SW 1271 (cell line): ENCODE measurements around the gene FRK.
"Not testable (repeated sequence)": the region's sequence is repeated elsewhere in the genome, so short reads cannot be mapped to it uniquely, and the experiment has no call there.

Source experiments
- DNase-seq, 2 experiments: peaks; one replicate each; lab custom pipeline; 2025; lab: John Stamatoyannopoulos, UW

FRK gene

DNA sequence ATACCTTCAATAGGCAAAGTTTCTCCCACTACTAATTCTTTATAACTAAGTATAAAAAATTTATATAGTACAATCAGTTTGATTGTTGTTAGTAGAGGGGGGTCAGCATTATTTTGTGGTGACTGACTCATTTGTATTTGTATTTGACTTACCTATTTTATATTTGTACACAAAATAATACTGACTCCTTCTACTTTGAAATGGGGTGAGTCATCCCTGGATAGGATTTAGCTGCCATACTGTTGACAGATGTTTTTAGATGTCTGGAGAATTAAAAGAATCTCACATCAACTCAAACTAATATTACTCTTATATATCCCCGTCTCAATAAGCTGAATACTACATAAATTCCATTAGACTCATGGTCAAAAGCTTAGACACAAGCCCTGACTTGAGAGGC, 114.9 kb downstream of the FRK start:
- DNase-seq, result no peak

DNA sequence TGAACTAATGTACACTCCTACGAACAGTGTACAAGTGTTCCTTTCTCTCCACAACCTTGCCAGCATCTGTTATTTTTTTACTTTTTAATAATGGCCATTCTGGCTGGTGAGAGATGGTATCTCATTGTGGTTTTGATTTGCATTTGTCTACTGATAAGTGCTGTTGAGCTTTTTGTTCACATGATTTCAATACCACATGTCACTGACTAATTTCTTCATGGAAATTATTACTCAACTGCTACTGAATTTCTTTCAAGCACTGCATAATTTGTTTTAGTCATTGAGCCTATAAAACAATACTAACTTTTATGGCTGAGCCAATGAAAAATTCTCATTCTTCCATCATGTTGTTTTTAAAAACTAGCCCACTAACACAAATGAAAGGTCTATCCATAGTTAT, 115.4 kb downstream of the FRK start:
- DNase-seq, result no peak

DNA sequence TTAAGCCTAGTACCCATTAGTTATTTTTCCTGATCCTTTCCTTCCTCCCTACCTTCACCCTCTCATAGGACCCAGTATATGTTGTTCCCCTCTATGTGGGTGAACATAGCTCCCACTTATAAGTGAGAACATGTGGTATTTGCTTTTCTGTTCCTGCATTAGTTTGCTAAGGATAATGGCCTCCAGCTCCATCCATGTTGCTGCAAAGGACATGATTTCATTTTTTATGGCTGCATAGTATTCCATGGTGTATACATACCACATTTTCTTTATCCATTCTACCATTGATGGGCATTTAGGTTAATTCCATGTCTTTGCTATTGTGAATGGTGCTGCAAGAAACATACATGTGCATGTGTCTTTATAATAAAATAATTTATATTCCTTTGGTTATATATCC, 115.9 kb downstream of the FRK start:
- not testable (repeated sequence) for DNase-seq

DNA sequence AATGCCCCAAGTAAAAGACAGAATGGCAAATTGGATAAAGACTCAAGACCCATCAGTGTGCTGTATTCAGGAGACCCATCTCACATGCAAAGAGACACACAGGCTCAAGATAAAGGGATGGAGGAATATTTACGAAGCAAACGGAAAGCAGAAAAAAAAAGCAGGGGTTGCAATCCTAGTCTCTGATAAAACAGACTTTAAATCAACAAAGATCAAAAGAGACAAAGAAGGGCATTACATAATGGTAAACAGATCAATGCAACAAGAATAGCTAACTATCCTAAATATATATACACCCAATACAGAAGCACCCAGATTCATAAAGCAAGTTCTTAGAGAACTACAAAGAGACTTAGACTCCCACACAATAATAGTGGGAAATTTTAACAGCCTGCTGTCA, 123.2 kb downstream of the FRK start:
- not testable (repeated sequence) for DNase-seq

DNA sequence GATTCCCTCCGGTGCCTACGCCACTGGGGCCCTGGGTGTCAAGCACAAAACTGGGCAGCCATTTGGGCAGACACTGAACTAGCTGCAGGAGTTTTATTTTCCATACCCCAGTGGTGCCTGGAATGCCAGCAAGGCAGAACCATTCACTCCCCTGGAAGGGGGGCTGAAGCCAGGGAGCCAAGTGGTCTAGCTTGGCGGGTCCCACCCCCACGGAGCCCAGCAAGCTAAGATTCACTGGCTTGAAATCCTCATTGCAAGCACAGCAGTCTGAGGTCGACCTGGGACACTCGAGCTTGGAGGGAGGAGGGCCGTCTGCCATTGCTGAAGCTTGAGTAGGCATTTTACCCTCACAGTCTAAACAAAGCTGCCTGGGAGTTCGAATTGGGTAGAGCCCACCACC, 125.3 kb downstream of the FRK start:
- no peak for DNase-seq

DNA sequence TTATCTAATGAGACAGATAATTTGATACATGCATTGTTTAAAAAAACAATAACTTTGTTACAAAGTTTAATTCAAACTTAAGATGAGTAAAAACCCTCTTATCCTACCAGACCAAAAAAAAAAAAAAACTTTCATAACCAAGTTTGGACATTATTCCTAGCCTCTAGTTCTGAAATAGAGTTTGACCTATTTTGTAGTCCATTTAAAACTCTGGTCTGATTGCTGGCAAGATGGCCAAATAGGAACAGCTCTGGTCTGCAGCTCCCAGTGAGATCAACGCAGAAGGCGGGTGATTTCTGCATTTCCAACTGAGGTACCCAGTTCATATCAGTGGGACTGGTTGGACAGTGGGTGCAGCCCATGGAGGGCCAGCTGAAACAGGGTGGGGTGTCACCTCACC, 125.9 kb downstream of the FRK start:
- no peak for DNase-seq

DNA sequence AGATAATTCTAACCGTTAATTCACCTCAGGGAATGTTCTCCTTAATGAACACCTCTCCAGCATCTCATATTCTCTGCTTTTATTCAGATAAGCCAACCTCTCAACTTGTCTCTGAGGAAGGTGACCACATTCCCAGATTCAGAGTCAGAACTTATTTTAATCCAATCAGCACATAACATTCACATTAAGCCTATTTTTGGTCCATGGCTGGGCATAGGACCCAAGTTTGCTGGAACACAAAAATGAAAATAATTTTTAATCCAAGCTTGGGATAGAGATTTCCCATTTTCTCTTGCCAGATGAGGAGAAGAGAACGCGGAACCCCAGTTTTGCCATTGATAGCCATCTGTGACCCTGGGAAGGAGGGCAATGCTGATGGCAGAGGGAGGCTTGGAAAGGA, 126.5 kb downstream of the FRK start:
- DNase-seq, result no peak

DNA sequence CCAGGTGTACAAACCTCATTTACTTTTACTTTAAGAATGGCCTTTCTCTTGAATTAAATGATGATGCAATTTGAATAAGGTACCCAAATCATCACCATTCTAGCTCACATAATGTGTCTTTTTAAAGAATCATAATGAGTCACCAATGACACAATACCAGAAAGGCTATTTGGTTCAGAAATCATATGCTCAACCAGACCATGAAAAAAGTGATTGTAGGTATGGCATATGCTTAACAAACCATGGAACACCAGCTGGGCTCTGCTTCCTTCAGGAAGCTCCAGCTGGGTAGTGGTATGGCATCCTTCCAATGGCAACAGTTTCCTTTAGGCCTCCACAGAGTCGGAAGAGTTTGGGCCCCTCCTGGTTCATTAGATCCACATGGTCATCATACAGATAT, 128.2 kb downstream of the FRK start:
- DNase-seq, result peak in 1 of 2 experiments; percentile 3

DNA sequence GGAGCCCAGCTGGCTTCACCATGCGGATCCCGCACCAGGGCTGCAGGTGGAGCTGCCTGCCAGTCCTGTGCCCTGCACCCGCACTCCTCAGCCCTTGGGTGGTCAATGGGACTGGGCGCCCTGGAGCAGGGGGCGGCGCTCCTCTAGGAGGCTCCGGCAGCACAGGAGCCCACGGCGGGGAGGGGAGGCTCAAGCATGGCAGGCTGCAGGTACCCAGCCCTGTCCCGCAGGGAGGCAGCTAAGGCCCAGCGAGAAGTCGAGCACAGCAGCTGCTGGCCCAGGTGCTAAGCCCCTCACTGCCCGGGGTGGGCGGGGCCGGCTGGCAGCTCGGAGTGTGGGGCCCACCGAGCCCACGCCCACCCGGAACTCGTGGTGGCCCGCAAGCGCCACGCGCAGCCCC, 132.7 kb downstream of the FRK start:
- DNase-seq, result not testable (repeated sequence)

DNA sequence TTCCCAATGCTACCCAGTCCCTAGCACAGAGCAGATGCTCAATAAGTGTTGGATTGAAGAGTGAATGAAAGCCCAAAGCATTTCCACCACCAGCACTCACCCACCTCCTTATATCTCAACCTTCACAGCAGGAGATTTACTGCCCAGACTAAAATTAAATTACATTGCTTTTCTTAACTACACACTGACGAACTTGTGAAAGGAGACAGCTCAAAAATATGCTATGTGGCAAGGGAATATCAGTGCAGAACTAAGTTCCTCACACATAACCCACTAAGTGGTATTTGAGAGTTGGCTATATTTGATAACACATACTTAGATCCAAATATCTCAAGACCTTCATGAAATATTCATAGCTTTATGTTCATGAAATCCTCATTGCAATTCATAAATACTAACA, 137.7 kb downstream of the FRK start:
- no peak for DNase-seq

DNA sequence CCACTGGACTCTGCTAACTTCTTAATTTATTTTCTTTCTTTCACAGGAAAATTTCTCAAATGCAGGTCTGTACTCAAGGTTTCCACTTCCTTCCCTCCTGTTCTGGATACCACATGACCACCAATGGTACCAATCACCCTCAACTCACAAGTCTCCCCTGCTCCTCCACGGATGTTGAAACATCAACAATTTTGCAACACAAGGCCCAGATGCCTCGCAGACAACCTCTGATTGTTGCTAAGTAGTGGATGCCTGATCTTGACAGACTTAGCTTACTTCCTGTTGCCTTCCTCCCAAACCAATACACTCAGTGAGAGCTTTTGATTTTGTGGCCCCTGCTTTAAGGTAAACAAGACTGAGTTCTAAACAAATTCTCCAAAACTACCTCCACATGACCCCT, 146.6 kb downstream of the FRK start:
- no peak for DNase-seq

DNA sequence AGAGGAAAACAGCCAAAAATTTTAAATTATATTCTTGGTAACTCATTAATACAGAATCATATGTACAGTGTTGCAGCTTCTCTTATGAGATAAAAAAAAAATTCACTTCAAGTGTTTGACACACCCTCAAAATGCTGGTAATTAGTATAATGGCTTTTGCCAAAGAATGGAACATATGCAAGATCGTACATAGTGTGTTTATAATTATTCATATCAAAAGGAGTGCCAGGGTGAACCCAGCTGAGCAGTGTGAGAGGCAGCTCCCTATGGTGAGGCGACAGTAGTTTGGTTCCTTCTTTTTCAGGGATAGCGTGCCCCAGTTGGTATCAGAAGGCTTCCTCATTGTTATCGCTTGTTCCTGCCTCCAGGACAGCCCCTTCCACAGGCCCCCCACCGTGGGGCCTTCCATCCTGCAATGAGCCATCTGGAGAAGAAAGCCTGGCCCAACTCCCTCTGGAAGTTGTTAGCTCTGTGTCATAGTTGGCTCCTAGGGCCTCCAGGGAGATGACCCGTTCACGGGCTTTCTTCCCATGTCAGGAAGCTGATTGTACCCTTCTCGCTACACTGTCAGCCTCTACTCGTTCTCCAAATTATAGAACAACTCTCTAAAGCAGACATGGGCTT, 150.7 kb downstream of the FRK start:
- DNase-seq, result no peak

DNA sequence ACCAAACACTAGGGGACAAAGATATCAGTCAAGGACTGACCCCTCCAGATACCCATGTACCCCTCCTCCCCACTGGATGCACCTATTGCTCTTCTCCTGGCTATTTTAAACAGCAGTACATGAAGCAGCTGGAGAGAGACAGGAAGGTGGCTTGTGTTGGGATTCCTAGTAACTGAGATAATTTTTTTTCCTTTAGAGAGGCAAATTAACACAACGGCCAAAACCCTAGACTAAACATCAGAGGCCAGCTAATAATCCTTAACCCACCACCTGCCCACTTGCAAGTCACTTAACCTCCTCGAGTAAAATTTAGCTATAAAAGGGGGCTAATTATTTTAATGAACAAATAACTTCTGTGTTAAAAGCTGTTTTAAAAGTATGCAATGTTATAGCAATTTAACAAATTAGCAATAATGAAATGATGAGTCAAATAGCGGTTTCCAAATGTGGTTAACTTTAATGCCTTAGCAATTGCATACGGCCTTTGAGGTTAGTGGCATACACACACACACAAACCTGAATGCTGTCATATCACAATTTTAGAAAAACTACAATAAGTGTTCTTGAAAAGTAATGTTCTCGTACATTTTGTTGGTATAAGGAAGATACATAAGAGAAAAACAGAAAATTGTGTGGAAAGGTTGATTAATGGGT, 151.7 kb downstream of the FRK start:
- no peak for DNase-seq

DNA sequence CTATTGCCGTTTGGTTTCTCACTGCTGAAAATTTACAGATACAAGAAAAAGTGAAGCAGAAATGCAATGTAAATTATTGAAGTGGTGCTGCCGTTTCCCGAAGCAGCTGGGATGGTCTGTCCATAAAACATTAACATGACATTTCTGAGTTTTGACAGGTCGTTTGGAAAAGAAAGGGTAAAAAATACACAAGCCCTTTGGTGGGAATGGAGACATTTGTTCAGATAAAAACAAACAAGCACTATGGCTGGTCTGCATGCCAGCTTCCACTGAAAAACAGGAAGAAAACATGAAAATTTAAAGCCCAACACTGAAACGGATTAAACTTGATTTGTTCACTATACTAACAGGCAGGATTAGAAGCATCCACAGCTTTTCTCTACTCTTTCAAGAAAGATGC, 155.2 kb downstream of the FRK start:
- no peak for DNase-seq

DNA sequence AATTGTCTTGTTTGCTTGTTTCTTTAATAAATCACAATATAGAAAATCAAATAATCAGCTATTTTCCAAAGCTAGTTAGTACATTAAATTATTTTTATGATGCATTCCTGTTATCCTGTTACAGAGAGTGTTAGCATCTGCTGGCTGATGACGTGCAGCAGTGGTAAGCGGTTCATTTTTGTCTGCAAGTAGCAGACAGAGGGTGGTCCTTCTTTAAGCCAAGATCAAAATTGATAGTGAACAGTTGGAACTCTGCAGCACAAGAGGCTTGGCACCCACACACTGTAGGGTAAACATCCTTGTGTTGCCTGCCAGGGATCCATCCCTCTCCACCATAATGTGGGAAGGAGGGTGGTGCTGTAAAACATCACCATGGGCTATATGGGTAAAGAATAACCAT, 158.3 kb downstream of the FRK start:
- DNase-seq, result no peak

DNA sequence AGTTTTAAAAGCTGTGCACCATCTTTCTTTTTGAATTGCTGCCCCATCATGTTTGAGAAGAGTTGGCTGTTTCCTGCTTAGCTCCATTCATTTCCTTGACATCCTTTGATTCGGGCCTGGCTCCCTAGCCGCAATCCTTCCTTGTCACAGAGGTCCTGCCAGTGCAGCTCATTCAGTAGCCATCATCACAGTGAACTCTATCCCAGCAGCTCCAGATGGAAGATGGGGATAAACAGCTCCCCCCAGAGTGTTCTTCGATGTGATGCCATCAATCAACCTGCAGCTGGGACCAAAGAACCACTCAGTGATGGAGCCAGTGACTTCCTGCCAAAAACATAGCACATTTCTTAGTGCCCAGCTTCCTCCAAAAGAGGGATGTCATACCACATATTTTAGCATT, 158.8 kb downstream of the FRK start:
- DNase-seq, result no peak

DNA sequence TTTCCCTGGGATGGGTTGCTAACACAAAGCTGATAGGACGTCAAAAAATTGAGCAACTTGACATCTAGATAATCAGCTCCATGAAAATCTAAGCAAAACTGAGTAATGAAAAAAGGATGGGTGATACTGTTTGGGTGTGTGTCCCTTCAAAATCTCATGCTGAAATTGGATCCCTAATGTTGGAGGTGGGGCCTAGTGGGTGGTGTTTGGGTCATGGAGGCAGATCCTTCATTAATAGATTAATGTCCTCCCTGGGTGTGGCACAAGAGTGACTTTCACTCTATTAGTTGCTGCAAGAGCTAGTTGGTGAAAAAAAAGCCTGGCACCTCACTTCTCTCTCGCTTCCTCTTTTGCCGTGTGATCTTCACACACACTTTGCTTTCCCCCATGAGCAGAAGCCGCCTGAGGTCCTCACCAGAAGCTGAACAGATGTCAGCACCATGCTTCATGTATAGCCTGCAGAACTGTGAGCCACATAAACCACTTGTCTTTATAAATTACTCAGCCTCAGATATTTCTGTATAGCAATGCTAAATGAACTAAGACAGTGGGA, 160.9 kb downstream of the FRK start:
- DNase-seq, result no peak

DNA sequence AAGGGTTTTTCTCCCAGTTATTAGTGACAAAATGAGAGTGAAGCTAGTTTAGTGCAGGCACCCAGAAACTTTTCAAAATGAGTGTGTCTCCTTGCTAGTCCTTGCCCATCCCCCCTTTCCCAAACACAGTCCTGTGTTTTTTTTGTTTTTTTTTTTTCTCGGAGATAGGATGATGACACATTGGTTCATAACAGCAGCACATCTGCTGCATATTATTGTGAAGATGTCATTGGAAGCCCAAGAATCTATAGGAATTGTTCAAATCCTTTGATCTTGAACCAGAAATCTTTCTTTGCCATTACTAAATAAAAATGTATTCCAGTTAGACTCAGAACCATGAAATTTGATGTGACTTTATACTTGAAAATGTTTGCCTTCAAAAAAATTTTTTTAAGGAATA, 162.4 kb downstream of the FRK start:
- no peak for DNase-seq

DNA sequence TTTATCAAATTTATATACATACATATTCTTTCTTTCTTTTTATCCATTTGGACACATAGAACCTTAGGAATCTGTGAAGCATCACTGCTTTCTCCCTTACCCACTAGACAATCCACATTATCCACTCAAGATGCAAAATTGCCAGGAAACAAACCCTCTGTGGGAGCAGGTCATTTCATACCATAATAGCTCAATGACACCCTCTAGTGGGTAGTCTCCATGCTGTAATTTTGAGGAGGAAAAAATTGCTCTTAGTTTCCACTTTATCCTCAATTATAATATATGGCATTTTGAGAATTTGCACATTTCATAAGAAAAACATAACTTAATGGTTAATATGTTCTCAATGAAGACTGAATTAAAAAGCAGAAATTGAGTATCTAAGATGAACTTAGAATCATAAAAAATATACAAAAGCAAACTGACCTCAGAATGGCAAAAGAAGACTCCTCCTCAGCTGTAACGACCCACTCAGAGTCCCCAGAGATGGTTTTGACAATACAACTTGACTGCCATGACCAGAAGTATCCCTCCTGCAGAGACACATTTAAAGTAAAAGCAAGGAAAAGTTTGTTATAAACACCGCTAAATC, 164.1 kb downstream of the FRK start:
- DNase-seq, result peak in 1 of 2 experiments; percentile 35

DNA sequence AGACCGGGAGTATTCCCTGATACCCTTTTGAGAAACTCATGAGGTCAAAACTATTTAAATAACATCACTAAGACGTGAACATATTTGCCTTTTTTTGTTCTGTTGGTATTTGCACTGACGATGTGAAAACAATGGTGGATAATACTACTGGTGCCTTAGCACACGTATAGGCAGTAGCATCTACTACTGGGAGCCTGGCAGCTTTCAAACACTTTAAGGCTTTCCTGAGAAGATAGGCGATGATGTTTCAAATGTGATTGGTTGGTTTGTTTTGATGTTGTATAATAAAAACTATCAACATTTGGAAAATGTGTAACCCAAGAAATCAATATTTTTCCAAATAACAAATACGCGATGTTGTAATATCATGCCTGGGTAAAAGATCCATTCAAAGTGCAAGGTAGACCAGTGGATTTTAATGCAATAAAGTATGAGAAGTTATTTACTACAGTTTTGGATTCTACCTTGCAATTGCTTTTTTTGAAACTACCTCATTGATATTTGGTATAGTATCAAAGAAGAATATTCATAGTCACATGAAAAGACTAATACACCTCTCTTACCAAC, 166.2 kb downstream of the FRK start:
- DNase-seq, result no peak

DNA sequence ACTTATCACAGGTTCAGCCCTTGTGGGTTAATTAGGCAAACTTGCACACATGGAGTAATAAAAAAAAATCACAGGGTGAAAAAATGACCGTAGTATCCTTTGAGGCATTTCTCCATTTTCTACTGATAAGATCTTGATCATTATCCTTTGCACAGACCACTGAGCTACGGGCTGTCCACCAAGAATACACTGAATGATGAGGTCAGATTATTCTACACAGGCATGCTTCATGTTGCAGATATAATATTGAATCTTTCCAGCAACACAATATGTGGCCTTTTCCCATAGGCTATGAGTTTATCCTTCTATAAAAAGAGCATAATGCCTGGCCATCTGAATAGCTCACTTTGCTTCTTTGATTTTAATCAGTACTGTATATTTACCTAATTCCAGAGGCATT, 168.9 kb downstream of the FRK start:
- DNase-seq, result no peak

DNA sequence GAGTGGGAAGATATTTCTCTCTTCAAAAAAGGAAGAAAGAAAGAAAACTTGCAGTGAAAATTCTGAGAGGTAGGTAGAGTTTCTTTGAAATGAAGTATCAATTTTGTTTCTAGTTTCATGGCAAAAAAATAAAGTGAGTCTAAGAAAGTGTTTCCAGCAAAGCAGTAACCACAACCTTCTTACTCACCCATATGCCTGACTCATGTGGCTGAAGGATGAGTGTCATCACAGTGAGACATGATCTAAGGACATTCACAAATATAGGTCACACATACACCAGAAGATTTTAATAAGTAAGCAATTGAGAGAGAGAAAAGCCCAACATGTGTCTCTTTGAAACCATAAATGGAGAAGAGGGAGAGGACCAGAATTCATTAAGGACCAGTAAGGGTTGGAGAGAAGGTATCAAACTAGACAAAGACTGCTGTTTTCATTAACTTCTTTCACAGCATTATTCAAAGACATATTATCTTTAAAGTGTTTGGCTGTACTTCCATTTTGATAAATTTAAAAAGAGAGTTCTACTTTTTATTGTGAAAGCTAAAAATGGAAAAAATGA, 169.5 kb downstream of the FRK start:
- DNase-seq, result peak in 1 of 2 experiments; percentile 13

DNA sequence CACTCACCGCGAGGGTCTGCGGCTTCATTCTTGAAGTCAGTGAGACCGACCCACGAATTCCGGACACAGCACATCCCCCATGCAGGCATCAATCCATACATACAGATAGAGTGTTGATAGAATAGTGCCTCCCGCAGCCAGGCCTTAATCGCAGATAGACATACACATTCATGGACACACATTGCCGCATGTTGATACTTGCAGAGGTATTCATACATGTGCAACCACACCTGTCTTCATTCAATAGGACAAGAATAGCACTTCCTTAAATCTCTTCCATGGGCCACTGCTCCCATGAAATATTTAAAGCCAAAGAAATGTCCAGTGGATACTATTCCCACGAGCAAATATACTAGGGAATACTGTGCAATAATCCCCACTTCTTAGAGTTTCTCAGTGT, 170.5 kb downstream of the FRK start:
- no peak for DNase-seq
